Psoas muscle (tissue), 8 donors: ENCODE data around the gene LPIN1. TPM values are rescaled to one million over a fixed set of nuclear protein-coding genes. Genes with fewer than 3 reads are reported as not detected.

Source experiments
- ATAC-seq, 4 donors: fragments of 200-7000 bp; cut with Tn5 transposase; one replicate each; pipeline ENCODE4 v1.9.1; 2020; ENCODE audit warnings: moderate library complexity in 3 of 4, mild to moderate bottlenecking in 2 of 4
- DNase-seq, 2 donors: peaks; one replicate each; pipeline ENCODE4 v3.0.0-alpha.2; 2020
- H3K27ac ChIP-seq: fragments of 200-600 bp; one replicate; pipeline ENCODE4 v1.8.0; 2022
- H3K27me3 ChIP-seq, 3 donors: fragments of 200-600 bp in 1 of 3; one replicate each; pipeline versions ENCODE4 v1.6.1 to v1.8.0; 2013 to 2022; ENCODE audit warnings: low read length in 2 of 3, mild to moderate bottlenecking in 2 of 3, moderate library complexity in 1 of 3; ENCODE audit not compliant: insufficient read depth in 3 of 3
- H3K36me3 ChIP-seq, 2 donors: fragments of 200-600 bp in 1 of 2; one replicate each; pipeline versions ENCODE4 v1.6.1 to v1.8.0; 2013 to 2022; ENCODE audit warnings: low read depth in 1 of 2, mild to moderate bottlenecking in 1 of 2, moderate library complexity in 1 of 2; ENCODE audit not compliant: insufficient read depth in 1 of 2
- H3K4me1 ChIP-seq: fragments of 200-600 bp; one replicate; pipeline ENCODE4 v1.8.0; 2022
- H3K4me3 ChIP-seq: fragments of 200-600 bp; one replicate; pipeline ENCODE4 v1.8.0; 2022; ENCODE audit warnings: mild to moderate bottlenecking
- H3K9me3 ChIP-seq: fragments of 200-600 bp; one replicate; pipeline ENCODE4 v1.8.0; 2022
- CTCF ChIP-seq: fragments of 200-600 bp; IDR thresholded peaks from one replicate; pipeline ENCODE4 v1.8.0; 2022; ENCODE audit warnings: antibody characterized with exemption
- WGBS, 3 donors: extraction: QIAGEN DNeasy Blood & Tissue Kit; methylation state at CpG; one replicate each; pipeline versions ENCODE4 v1.1.6 to v1.1.7; 2013; 5-methylcytosine and 5-hydroxymethylcytosine counted together
- intact Hi-C, 2 donors: fragments of 100-400 bp; cut with DNase I; formaldehyde crosslinking; loops; one replicate each; pipeline versions ENCODE4 v1.11.0 to v1.14.2; 2022
- polyA plus RNA-seq, 3 donors: library from polyadenylated mRNA; stranded (reverse); fragments of 200-250 nt; gene quantifications; one replicate each; pipeline ENCODE4 v1.2.3, GENCODE V29; 2013
- total RNA-seq, 4 donors: library from RNA; stranded (reverse); fragmentation: NEBNext Ultra II Directional in 2 of 4; extraction: Animal tissue kit (Norgen Biotek cat#: 25700) in 2 of 4; gene quantifications; one replicate each; pipeline versions ENCODE4 v1.2.1 to v1.2.4, GENCODE V29; 2021 to 2023
- donor health status: healthy with polysubstance abuse.
- donor health status: DM: no; HTN: no; CAD: no; lungs with moderate emphysema.
- donor health status: Bipolar disorder and iron deficiency.
- donor health status: healthy.
- donor health status: DM: yes; HTN: yes; CAD: no.
- donor health status: DM: no; HTN: no; CAD: no.
- donor health status: DM: no; HTN: no; CAD: no.
- donor health status: DM: yes; HTN: yes; CAD: no.

LPIN1 gene
- total and polyA plus RNA-seq, 7 donors, result 82.0 to 382 (median 146) TPM

- Histone ChIP-seq H3K27ac (no peak overlapping the region), H3K27me3 (no peaks in the 10 kb centered on the region), H3K9me3 (no peaks in the 10 kb centered on the region), H3K36me3 (no peaks in the 10 kb centered on the region), H3K4me3 (no peak overlapping the region), H3K4me1 (no peaks in the 10 kb centered on the region)
- no peak for DNase-seq
- no peak for TF ChIP-seq CTCF
- intact Hi-C loops, result no loop called here
- peak in 1 of 4 donors; percentile 23 for ATAC-seq
- 83 to 91% (median 87%) methylated on average over 7 of the region's 7 CpGs for WGBS, 3 donors
Observed at GRCh38 chr2:11720752-11721151, 25.7 kb upstream of the LPIN1 start.

- no peak for TF ChIP-seq CTCF
- Histone ChIP-seq H3K9me3 (no peaks in the 10 kb centered on the region), H3K36me3 (no peaks in the 10 kb centered on the region), H3K27me3 (no peaks in the 10 kb centered on the region), H3K4me3 (no peak overlapping the region), H3K4me1 (no peaks in the 10 kb centered on the region), H3K27ac (no peak overlapping the region)
- ATAC-seq (no peak), DNase-seq (no peak)
- intact Hi-C loops, result no loop called here
- WGBS, 3 donors, result 84 to 95% (median 89%) methylated on average over 3 of the region's 3 CpGs
Observed at GRCh38 chr2:11722292-11723060, 24.0 kb upstream of the LPIN1 start.

GRCh38 chr2:11723061-11723371 lies 23.4 kb upstream of the LPIN1 start:
- no peaks in the 10 kb centered on the region for H3K27me3 ChIP-seq
- no peaks in the 10 kb centered on the region for H3K36me3 ChIP-seq
- TF ChIP-seq CTCF, result no peak
- DNase-seq (no peak), ATAC-seq (no peak)
- H3K4me1 ChIP-seq, result no peaks in the 10 kb centered on the region
- no peak overlapping the region for H3K27ac ChIP-seq
- H3K9me3 ChIP-seq, result no peaks in the 10 kb centered on the region
- intact Hi-C loops, result no loop called here
- no peak overlapping the region for H3K4me3 ChIP-seq

- H3K9me3 ChIP-seq, result no peaks in the 10 kb centered on the region
- 86 to 94% (median 88%) methylated on average over 7 of the region's 7 CpGs for WGBS, 3 donors
- H3K36me3 ChIP-seq, result no peaks in the 10 kb centered on the region
- intact Hi-C loops, result no loop called here
- no peaks in the 10 kb centered on the region for H3K4me1 ChIP-seq
- no peak overlapping the region for H3K27ac ChIP-seq
- H3K27me3 ChIP-seq, result no peaks in the 10 kb centered on the region
- no peak overlapping the region for H3K4me3 ChIP-seq
- no peak for TF ChIP-seq CTCF
- DNase-seq (no peak), ATAC-seq (no peak)
Observed at GRCh38 chr2:11724151-11724550, 22.3 kb upstream of the LPIN1 start.

GRCh38 chr2:11726384-11726783 lies 20.0 kb upstream of the LPIN1 start:
- peak in 3 of 4 donors; percentile 15 to 56 (median 52) for ATAC-seq

More at GRCh38 chr2:11726384-11726783, 20.0 kb upstream of the LPIN1 start:
- DNase-seq, result no peak
- Histone ChIP-seq H3K9me3 (no peaks in the 10 kb centered on the region), H3K27ac (no peak overlapping the region), H3K27me3 (no peaks in the 10 kb centered on the region), H3K36me3 (no peaks in the 10 kb centered on the region), H3K4me1 (no peaks in the 10 kb centered on the region), H3K4me3 (no peak overlapping the region)
- no peak for TF ChIP-seq CTCF
- intact Hi-C loops, result no loop called here
- 40 to 46% (median 42%) methylated on average over 7 of the region's 7 CpGs for WGBS, 3 donors
